Measurements from ENCODE around the gene PABPC1L2B. TPM values are rescaled to one million over a fixed set of nuclear protein-coding genes. Genes with fewer than 3 reads are reported as not detected.

The PABPC1L2B gene
- total and polyA plus RNA-seq, 12 donors = 0.03 to 1.8 (median 0.37) TPM; not detected in 6

DNA sequence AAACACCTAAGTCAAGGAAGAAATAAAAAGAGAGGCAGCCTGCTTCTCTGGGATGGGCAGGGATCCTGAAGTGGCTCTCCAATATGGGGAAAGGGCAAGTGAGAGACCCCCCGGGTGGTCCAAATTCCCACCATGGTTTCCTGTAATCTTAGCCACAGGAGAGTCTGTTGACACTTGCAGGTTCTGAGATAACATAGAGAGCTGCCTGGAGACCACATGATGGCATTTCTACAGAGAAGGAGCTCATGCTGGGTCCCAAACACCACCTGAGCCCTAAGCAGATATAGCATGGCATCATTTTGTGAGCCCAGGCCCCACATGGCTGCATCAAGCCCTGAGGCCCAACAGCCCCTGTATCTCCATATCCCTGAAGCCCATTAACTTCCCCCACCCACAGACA, 26.1 kb downstream of the PABPC1L2B start:
- no peak for DNase-seq
- H3K4me3 ChIP-seq = no peak overlapping the region
- no peaks in the 10 kb centered on the region for H3K4me1 ChIP-seq (replicated peaks in 1 of 2)
- no peak for TF ChIP-seq POLR2A (IDR thresholded peaks at IDR 0.05)
- no peak for TF ChIP-seq CTCF (IDR thresholded peaks at IDR 0.05)
- 0 to 50% (median 13%) methylated on average over 1 of the region's 1 CpG for WGBS, 4 donors
- H3K27me3 ChIP-seq = peaks cover 4% of the 10 kb centered on the region
- H3K27ac ChIP-seq = no peak overlapping the region
- H3K9me3 ChIP-seq (replicated peaks in 1 of 3) = no peaks in the 10 kb centered on the region
- H3K36me3 ChIP-seq (replicated peaks in 1 of 2) = no peaks in the 10 kb centered on the region
- intact Hi-C loops (cut with DNase I) = no loop called here

Other genes with a start within 250 kb of the PABPC1L2B start
- 1 to 10 TPM in 1 of 9 donors, under 1 TPM in 4, not detected in 4; 0.28 to 1.3 (median 0.42) TPM for gene DMRTC1B, start 226.0 kb upstream of the PABPC1L2B start, total RNA-seq
- 1 to 10 TPM in 1 of 3 donors, under 1 TPM in 2; 0.67 to 2.3 (median 0.80) TPM for gene DMRTC1B, start 226.0 kb upstream of the PABPC1L2B start, polyA plus RNA-seq
- not detected for gene FAM236B, start 220.3 kb upstream of the PABPC1L2B start, total RNA-seq
- gene FAM236B, start 220.3 kb upstream of the PABPC1L2B start, polyA plus RNA-seq = not detected
- gene FAM236D, start 194.7 kb upstream of the PABPC1L2B start, total RNA-seq = not detected
- not detected for gene FAM236D, start 194.7 kb upstream of the PABPC1L2B start, polyA plus RNA-seq
- not detected for gene FAM236C, start 90.3 kb upstream of the PABPC1L2B start, total RNA-seq
- not detected for gene FAM236C, start 90.3 kb upstream of the PABPC1L2B start, polyA plus RNA-seq
- gene FAM236A, start 64.7 kb upstream of the PABPC1L2B start, total RNA-seq = not detected
- not detected for gene FAM236A, start 64.7 kb upstream of the PABPC1L2B start, polyA plus RNA-seq
- 1 to 10 TPM in 1 of 9 donors, under 1 TPM in 5, not detected in 3; 0.11 to 1.3 (median 0.32) TPM for gene DMRTC1, start 59.1 kb upstream of the PABPC1L2B start, total RNA-seq
- gene DMRTC1, start 59.1 kb upstream of the PABPC1L2B start, polyA plus RNA-seq = under 1 TPM in 2 of 3 donors, not detected in 1; 0.03 to 0.46 TPM
- 1 to 10 TPM in 1 of 9 donors, under 1 TPM in 1, not detected in 7; 0.69 to 1.1 TPM for gene PABPC1L2A, start 76.6 kb downstream of the PABPC1L2B start, total RNA-seq
- gene PABPC1L2A, start 76.6 kb downstream of the PABPC1L2B start, polyA plus RNA-seq = 1 to 10 TPM in 1 of 3 donors, under 1 TPM in 2; 0.17 to 1.1 (median 0.32) TPM
- gene NAP1L2, start 211.9 kb downstream of the PABPC1L2B start, total RNA-seq = 1 to 10 TPM; 1.3 to 6.8 (median 3.4) TPM
- gene NAP1L2, start 211.9 kb downstream of the PABPC1L2B start, polyA plus RNA-seq = 1 to 10 TPM; 2.6 to 9.7 (median 3.3) TPM

Data from adrenal gland (tissue), 12 donors.